Activated T-cell treated with anti-CD3 and anti-CD28 coated beads, Interleukin-2, amount 50 U/mL, for 24 hours (primary cell): Measurements from ENCODE around the gene UBD.

Experiments used
- DNase-seq: peaks from one replicate; pipeline ENCODE4 v3.0.0-alpha.2; 2020
- H3K27ac Mint-ChIP-seq: 2 replicates; pipeline ENCODE4 v1.8.0; 2020; ENCODE audit warnings: mild to moderate bottlenecking, mixed read lengths
- H3K27me3 Mint-ChIP-seq: 2 replicates; pipeline ENCODE4 v1.8.0; 2020; ENCODE audit warnings: mixed read lengths
- H3K36me3 Mint-ChIP-seq: 2 replicates; pipeline ENCODE4 v1.8.0; 2020; ENCODE audit warnings: low read depth, mixed read lengths
- H3K4me1 Mint-ChIP-seq: 2 replicates; pipeline ENCODE4 v1.8.0; 2020; ENCODE audit warnings: low read depth, mixed read lengths
- H3K4me3 Mint-ChIP-seq: 2 replicates; pipeline ENCODE4 v1.8.0; 2020; ENCODE audit warnings: mild to moderate bottlenecking, moderate library complexity, mixed read lengths
- H3K9me3 Mint-ChIP-seq: 2 replicates; pipeline ENCODE4 v1.8.0; 2020; ENCODE audit warnings: mixed read lengths

Gene UBD

GRCh38 chr6:29520232-29520631 lies 39.3 kb downstream of the UBD start:
- Mint-ChIP-seq H3K4me3 (no peak overlapping the region), H3K36me3 (no peaks in the 10 kb centered on the region), H3K27me3 (peaks cover 26% of the 10 kb centered on the region), H3K27ac (no peak overlapping the region), H3K9me3 (no peaks in the 10 kb centered on the region), H3K4me1 (peaks cover 10% of the 10 kb centered on the region)
- DNase-seq = no peak

GRCh38 chr6:29519291-29520010 lies 40.1 kb downstream of the UBD start:
- no peak overlapping the region for H3K27ac Mint-ChIP-seq

GRCh38 chr6:29517728-29518440 lies 41.6 kb downstream of the UBD start:
- no peaks in the 10 kb centered on the region for H3K36me3 Mint-ChIP-seq
- H3K27ac Mint-ChIP-seq = no peak overlapping the region
- H3K27me3 Mint-ChIP-seq = peaks cover 15% of the 10 kb centered on the region
- no peak overlapping the region for H3K4me3 Mint-ChIP-seq
- H3K4me1 Mint-ChIP-seq = peaks cover 12% of the 10 kb centered on the region
- H3K9me3 Mint-ChIP-seq = no peaks in the 10 kb centered on the region
- no peak for DNase-seq

More at GRCh38 chr6:29519291-29520010, 40.1 kb downstream of the UBD start:
- peaks cover 12% of the 10 kb centered on the region for H3K4me1 Mint-ChIP-seq
- peaks cover 21% of the 10 kb centered on the region for H3K27me3 Mint-ChIP-seq
- H3K9me3 Mint-ChIP-seq = no peaks in the 10 kb centered on the region
- no peak for DNase-seq
- H3K4me3 Mint-ChIP-seq = no peak overlapping the region
- H3K36me3 Mint-ChIP-seq = no peaks in the 10 kb centered on the region

- Mint-ChIP-seq H3K9me3 (no peaks in the 10 kb centered on the region), H3K36me3 (no peaks in the 10 kb centered on the region), H3K4me1 (peaks cover 12% of the 10 kb centered on the region), H3K27ac (no peak overlapping the region), H3K27me3 (peaks cover 15% of the 10 kb centered on the region), H3K4me3 (no peak overlapping the region)
- no peak for DNase-seq
These were observed 42.3 kb downstream of the UBD start for GRCh38 chr6:29517245-29517644.

GRCh38 chr6:29516108-29516507 lies 43.4 kb downstream of the UBD start:
- no peaks in the 10 kb centered on the region for H3K36me3 Mint-ChIP-seq
- H3K4me1 Mint-ChIP-seq = peaks cover 12% of the 10 kb centered on the region
- no peak for DNase-seq
- no peak overlapping the region for H3K27ac Mint-ChIP-seq
- H3K27me3 Mint-ChIP-seq = peaks cover 15% of the 10 kb centered on the region
- H3K4me3 Mint-ChIP-seq = no peak overlapping the region
- no peaks in the 10 kb centered on the region for H3K9me3 Mint-ChIP-seq

- DNase-seq = no peak
- no peak overlapping the region for H3K27ac Mint-ChIP-seq
- no peaks in the 10 kb centered on the region for H3K9me3 Mint-ChIP-seq
- no peaks in the 10 kb centered on the region for H3K36me3 Mint-ChIP-seq
- H3K4me1 Mint-ChIP-seq = peaks cover 4% of the 10 kb centered on the region
- peaks cover 9% of the 10 kb centered on the region for H3K27me3 Mint-ChIP-seq
- no peak overlapping the region for H3K4me3 Mint-ChIP-seq
These were observed 48.7 kb downstream of the UBD start for GRCh38 chr6:29510746-29511300.

GRCh38 chr6:29510202-29510601 lies 49.3 kb downstream of the UBD start:
- no peak for DNase-seq
- Mint-ChIP-seq H3K4me3 (no peak overlapping the region), H3K27ac (no peak overlapping the region), H3K9me3 (no peaks in the 10 kb centered on the region), H3K4me1 (peaks cover 2% of the 10 kb centered on the region), H3K27me3 (peaks cover 12% of the 10 kb centered on the region), H3K36me3 (no peaks in the 10 kb centered on the region)

- H3K36me3 Mint-ChIP-seq = no peaks in the 10 kb centered on the region
- H3K9me3 Mint-ChIP-seq = no peaks in the 10 kb centered on the region
These were observed 49.8 kb downstream of the UBD start for GRCh38 chr6:29509711-29510110.

GRCh38 chr6:29509239-29509638 lies 50.3 kb downstream of the UBD start:
- H3K4me3 Mint-ChIP-seq = no peak overlapping the region
- H3K4me1 Mint-ChIP-seq = no peaks in the 10 kb centered on the region
- peaks cover 9% of the 10 kb centered on the region for H3K27me3 Mint-ChIP-seq
- no peaks in the 10 kb centered on the region for H3K9me3 Mint-ChIP-seq
- no peak for DNase-seq
- H3K36me3 Mint-ChIP-seq = no peaks in the 10 kb centered on the region
- H3K27ac Mint-ChIP-seq = no peak overlapping the region

More at GRCh38 chr6:29509711-29510110, 49.8 kb downstream of the UBD start:
- Mint-ChIP-seq H3K4me1 (no peaks in the 10 kb centered on the region), H3K27ac (no peak overlapping the region), H3K27me3 (peaks cover 9% of the 10 kb centered on the region), H3K4me3 (no peak overlapping the region)
- DNase-seq = no peak

- no peaks in the 10 kb centered on the region for H3K4me1 Mint-ChIP-seq
- H3K36me3 Mint-ChIP-seq = no peaks in the 10 kb centered on the region
- peaks cover 18% of the 10 kb centered on the region for H3K27me3 Mint-ChIP-seq
- H3K27ac Mint-ChIP-seq = no peak overlapping the region
- no peak for DNase-seq
- H3K9me3 Mint-ChIP-seq = no peaks in the 10 kb centered on the region
- H3K4me3 Mint-ChIP-seq = no peak overlapping the region
These were observed 52.2 kb downstream of the UBD start for GRCh38 chr6:29507319-29507718.

GRCh38 chr6:29506446-29507067 lies 53.0 kb downstream of the UBD start:
- H3K36me3 Mint-ChIP-seq = no peaks in the 10 kb centered on the region
- no peaks in the 10 kb centered on the region for H3K9me3 Mint-ChIP-seq

GRCh38 chr6:29505808-29506207 lies 53.7 kb downstream of the UBD start:
- Mint-ChIP-seq H3K4me3 (no peak overlapping the region), H3K9me3 (no peaks in the 10 kb centered on the region), H3K27me3 (peaks cover 31% of the 10 kb centered on the region), H3K36me3 (no peaks in the 10 kb centered on the region), H3K4me1 (no peaks in the 10 kb centered on the region), H3K27ac (no peak overlapping the region)
- DNase-seq = no peak

More at GRCh38 chr6:29506446-29507067, 53.0 kb downstream of the UBD start:
- Mint-ChIP-seq H3K4me1 (no peaks in the 10 kb centered on the region), H3K27me3 (peaks cover 26% of the 10 kb centered on the region), H3K27ac (no peak overlapping the region), H3K4me3 (no peak overlapping the region)
- DNase-seq = no peak
